Neural crest cell (in vitro differentiated cells): ENCODE measurements around the gene CXCL12. TPM values are rescaled to one million over a fixed set of nuclear protein-coding genes. Genes with fewer than 3 reads are reported as not detected.
A peak's percentile ranks its signal among the peaks of the same experiment; 100 is the strongest.

Experiments used
- DNase-seq: peaks from one replicate; pipeline ENCODE4 v3.0.0; 2021; ENCODE audit warnings: low read depth, mixed read lengths, low spot score
- H3K27ac Mint-ChIP-seq: one replicate; pipeline ENCODE4 v1.8.0; 2021; ENCODE audit warnings: mild to moderate bottlenecking, mixed read lengths; ENCODE audit not compliant: unreplicated experiment
- H3K27me3 Mint-ChIP-seq: 2 replicates; pipeline ENCODE4 v1.8.0; 2021; ENCODE audit warnings: low read depth, mild to moderate bottlenecking, mixed read lengths
- H3K36me3 Mint-ChIP-seq: 2 replicates; pipeline ENCODE4 v1.8.0; 2021; ENCODE audit warnings: low read depth, mild to moderate bottlenecking, mixed read lengths
- H3K4me1 Mint-ChIP-seq: 2 replicates; pipeline ENCODE4 v1.8.0; 2021; ENCODE audit warnings: mixed read lengths
- H3K4me3 Mint-ChIP-seq: one replicate; pipeline ENCODE4 v1.8.0; 2021; ENCODE audit warnings: mild to moderate bottlenecking, mixed read lengths
- H3K9me3 Mint-ChIP-seq: 2 replicates; pipeline ENCODE4 v1.8.0; 2021; ENCODE audit warnings: mixed read lengths
- CTCF ChIP-seq: fragments of 200-600 bp; sonication (generic); conservative IDR thresholded peaks from 2 replicates; pipeline ENCODE4 v1.5.0; 2021; ENCODE audit warnings: antibody characterized with exemption, mild to moderate bottlenecking
- total RNA-seq: library from RNA; stranded (reverse); gene quantifications from 2 replicates; pipeline ENCODE4 v1.2.1, GENCODE V29; 2021

CXCL12 gene
- total RNA-seq, 1 donor from 2014 or later = 3.6 TPM

DNA sequence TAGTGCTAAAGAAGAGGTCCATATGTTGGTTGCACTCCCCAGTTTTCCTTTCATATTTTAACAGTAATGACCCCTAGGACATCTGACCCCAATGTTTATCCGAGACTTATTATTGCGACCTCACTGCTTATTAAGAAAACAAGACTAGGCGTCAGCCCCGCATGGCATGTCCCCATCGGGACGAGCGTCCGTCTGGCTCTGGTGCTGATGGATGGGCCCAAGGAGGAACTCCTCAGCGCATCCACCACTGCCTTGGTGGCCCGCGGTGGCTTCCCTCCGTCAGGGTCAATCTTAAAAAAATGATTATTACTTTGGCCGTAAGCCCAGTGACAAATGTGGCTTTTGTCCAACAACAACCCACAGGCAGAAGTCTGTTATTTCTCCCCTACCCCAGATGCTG lies 40.1 kb upstream of the CXCL12 start:
- H3K4me3 Mint-ChIP-seq = no peak overlapping the region
- no peak for TF ChIP-seq CTCF
- H3K36me3 Mint-ChIP-seq = no peaks in the 10 kb centered on the region
- peaks cover 3% of the 10 kb centered on the region for H3K9me3 Mint-ChIP-seq
- H3K4me1 Mint-ChIP-seq = no peaks in the 10 kb centered on the region
- H3K27me3 Mint-ChIP-seq = no peaks in the 10 kb centered on the region
- H3K27ac Mint-ChIP-seq = no peak overlapping the region
- DNase-seq = no peak

GRCh38 chr10:44424298-44424697 lies 39.4 kb upstream of the CXCL12 start:
- Mint-ChIP-seq H3K27me3 (no peaks in the 10 kb centered on the region), H3K36me3 (no peaks in the 10 kb centered on the region), H3K4me3 (no peak overlapping the region), H3K4me1 (no peaks in the 10 kb centered on the region), H3K27ac (no peak overlapping the region), H3K9me3 (peaks cover 3% of the 10 kb centered on the region)
- no peak for TF ChIP-seq CTCF
- DNase-seq = no peak

DNA sequence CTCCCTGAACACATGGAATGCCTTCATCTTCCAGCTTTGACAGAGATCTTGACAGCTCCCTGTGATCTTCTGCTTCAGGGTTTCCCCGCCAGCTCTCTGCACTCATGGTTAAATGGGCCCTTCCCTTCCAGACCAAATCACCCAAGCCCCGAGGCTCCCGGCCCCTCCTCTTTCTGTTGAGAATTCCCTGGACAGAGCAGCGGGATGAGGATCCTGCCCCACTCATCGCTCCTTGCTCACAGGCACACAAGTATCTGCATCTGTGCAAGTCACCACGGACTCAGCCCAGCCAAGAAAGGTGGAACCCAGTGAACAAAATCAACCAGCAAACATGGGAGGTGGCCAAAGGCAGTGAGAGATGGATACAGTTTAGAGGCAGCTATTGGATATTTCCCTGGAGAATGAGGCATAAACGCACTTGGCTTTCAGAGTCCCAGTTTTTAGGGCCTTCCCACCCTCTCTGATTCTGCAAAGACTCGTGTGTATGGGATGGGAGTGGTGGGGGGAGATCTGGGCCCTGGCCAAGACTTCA lies 37.7 kb upstream of the CXCL12 start:
- Mint-ChIP-seq H3K4me3 (no peak overlapping the region), H3K27ac (no peak overlapping the region), H3K4me1 (no peaks in the 10 kb centered on the region), H3K9me3 (no peaks in the 10 kb centered on the region), H3K36me3 (no peaks in the 10 kb centered on the region), H3K27me3 (no peaks in the 10 kb centered on the region)
- no peak for TF ChIP-seq CTCF
- no peak for DNase-seq

DNA sequence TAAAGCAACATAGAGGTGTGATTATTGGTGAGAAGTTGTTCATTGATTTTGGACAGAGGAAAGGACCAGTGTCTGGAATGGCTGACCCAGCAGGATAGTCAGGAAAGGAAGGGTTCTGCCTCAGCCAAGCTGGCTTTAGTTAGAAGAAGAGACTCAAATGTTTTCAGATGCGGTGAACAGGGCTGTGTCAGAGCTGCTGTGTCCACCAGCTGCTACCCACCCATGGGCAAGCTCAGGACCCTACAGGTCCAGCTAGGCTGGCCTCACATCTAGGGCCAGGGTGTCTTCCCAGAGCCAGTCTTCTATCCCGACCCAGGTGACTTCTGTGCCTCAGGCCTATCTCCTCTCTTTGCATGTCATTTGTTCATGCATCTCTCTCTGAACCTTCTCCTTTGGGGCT lies 37.3 kb upstream of the CXCL12 start:
- Mint-ChIP-seq H3K27me3 (no peaks in the 10 kb centered on the region), H3K4me1 (no peaks in the 10 kb centered on the region), H3K36me3 (no peaks in the 10 kb centered on the region), H3K27ac (no peak overlapping the region), H3K9me3 (no peaks in the 10 kb centered on the region), H3K4me3 (no peak overlapping the region)
- no peak for TF ChIP-seq CTCF
- no peak for DNase-seq

GRCh38 chr10:44419790-44420549 lies 35.1 kb upstream of the CXCL12 start:
- peaks cover 8% of the 10 kb centered on the region for H3K4me1 Mint-ChIP-seq
- DNase-seq = no peak
- H3K9me3 Mint-ChIP-seq = peaks cover 3% of the 10 kb centered on the region
- no peak for TF ChIP-seq CTCF
- peaks cover 4% of the 10 kb centered on the region for H3K36me3 Mint-ChIP-seq
- no peak overlapping the region for H3K4me3 Mint-ChIP-seq
- H3K27ac Mint-ChIP-seq = peak overlapping the region; percentile 69
- no peaks in the 10 kb centered on the region for H3K27me3 Mint-ChIP-seq
